IMR-90 (cell line): ENCODE data around the gene PRKCA. TPM values are rescaled to one million over a fixed set of nuclear protein-coding genes. Genes with fewer than 3 reads are reported as not detected.

Source experiments
- ATAC-seq: fragments of 200-7000 bp; cut with Tn5 transposase; 2 replicates; pipeline ENCODE4 v1.9.1; 2020; ENCODE audit warnings: low read depth, mild to moderate bottlenecking, moderate library complexity
- BruUV-seq: library from RNA; stranded (reverse); fragments of 400-500 nt; replicated peaks from 2 replicates; lab custom pipeline; 2021; lab: Mats Ljungman, UMichigan
- CTCF ChIA-PET: fragments of 300-600 bp; formaldehyde crosslinking; extraction: SDS; loops from one replicate; lab custom pipeline; 2021; ENCODE audit warnings: antibody characterized with exemption; lab: Yijun Ruan, JAX
- POLR2A ChIA-PET: fragments of 300-600 bp; sonication (Branson Sonifier 250); formaldehyde crosslinking; loops from one replicate; lab custom pipeline; 2022; ENCODE audit warnings: antibody characterized with exemption; ENCODE audit not compliant: unreplicated experiment; lab: Charles Lee
- DNase-seq: peaks from one replicate; pipeline ENCODE4 v3.0.0; 2013
- H2AFZ ChIP-seq: replicated peaks from 2 replicates; pipeline ENCODE3; 2013; ENCODE audit warnings: low read length, mild to moderate bottlenecking; ENCODE audit not compliant: poor library complexity
- H2AK5ac ChIP-seq: 2 replicates; pipeline ENCODE4 v1.6.1; 2013; ENCODE audit warnings: low read depth, low read length, inconsistent platforms
- H2AK9ac ChIP-seq: replicated peaks from 2 replicates; pipeline ENCODE3; 2013; ENCODE audit warnings: mild to moderate bottlenecking, low read depth, low read length, moderate library complexity; ENCODE audit not compliant: poor library complexity
- H2BK120ac ChIP-seq: 2 replicates; pipeline ENCODE4 v1.6.1; 2013; ENCODE audit warnings: low read depth, low read length, inconsistent platforms
- H2BK15ac ChIP-seq: 3 replicates; pipeline ENCODE4 v1.6.1; 2013; ENCODE audit warnings: low read depth, low read length, inconsistent platforms
- H2BK20ac ChIP-seq: 2 replicates; pipeline ENCODE4 v1.6.1; 2013; ENCODE audit warnings: low read depth, mild to moderate bottlenecking, inconsistent platforms, low read length, moderate library complexity
- H2BK5ac ChIP-seq: 2 replicates; pipeline ENCODE4 v1.6.1; 2013; ENCODE audit warnings: mild to moderate bottlenecking, low read depth, low read length, inconsistent platforms; ENCODE audit not compliant: poor library complexity, severe bottlenecking
- H3K14ac ChIP-seq: replicated peaks from 2 replicates; pipeline ENCODE4 v1.6.1; 2013; ENCODE audit warnings: low read depth, low read length, inconsistent platforms
- H3K18ac ChIP-seq: 2 replicates; pipeline ENCODE4 v1.6.1; 2013; ENCODE audit warnings: low read depth, low read length, control low read depth
- H3K23ac ChIP-seq: 2 replicates; pipeline ENCODE4 v1.6.1; 2013; ENCODE audit warnings: low read depth, low read length, inconsistent platforms
- H3K27ac ChIP-seq: 2 replicates; pipeline ENCODE4 v1.5.1; 2013; ENCODE audit warnings: mild to moderate bottlenecking, control low read depth, low read length; ENCODE audit not compliant: insufficient read depth
- H3K27me3 ChIP-seq: 2 replicates; pipeline ENCODE4 v1.6.1; 2013; ENCODE audit warnings: low read length; ENCODE audit not compliant: control insufficient read depth, insufficient read depth
- H3K36me3 ChIP-seq: 2 replicates; pipeline ENCODE4 v1.6.1; 2013; ENCODE audit warnings: low read length, mixed read lengths; ENCODE audit not compliant: control insufficient read depth, insufficient read depth
- H3K4ac ChIP-seq: 2 replicates; pipeline ENCODE4 v1.6.1; 2013; ENCODE audit warnings: low read depth, low read length, inconsistent platforms
- H3K4me1 ChIP-seq: 2 replicates; pipeline ENCODE4 v1.6.1; 2013; ENCODE audit warnings: low read length, mixed read lengths; ENCODE audit not compliant: control insufficient read depth, insufficient read depth
- H3K4me2 ChIP-seq: 2 replicates; pipeline ENCODE4 v1.6.1; 2013; ENCODE audit warnings: low read depth, mild to moderate bottlenecking, control low read depth, low read length, moderate library complexity
- H3K4me3 ChIP-seq: 2 replicates; pipeline ENCODE4 v1.5.1; 2013; ENCODE audit warnings: low read depth, mild to moderate bottlenecking, control low read depth, low read length, moderate library complexity; ENCODE audit not compliant: insufficient read depth
- H3K56ac ChIP-seq: 2 replicates; pipeline ENCODE4 v1.6.1; 2013; ENCODE audit warnings: low read length, inconsistent platforms; ENCODE audit not compliant: insufficient read depth; ENCODE audit errors: extremely low read depth
- H3K79me1 ChIP-seq, 2 experiments: 2 replicates each; pipeline ENCODE4 v1.6.1; 2013; ENCODE audit warnings: low read length in 2 of 2, inconsistent platforms in 1 of 2, low read depth in 1 of 2
- H3K9ac ChIP-seq: 2 replicates; pipeline ENCODE4 v1.6.1; 2013; ENCODE audit warnings: low read depth, low read length, control low read depth
- H3K9me1 ChIP-seq: 2 replicates; pipeline ENCODE4 v1.6.1; 2013; ENCODE audit warnings: low read length, inconsistent platforms; ENCODE audit not compliant: insufficient read depth
- H3K9me3 ChIP-seq: 2 replicates; pipeline ENCODE4 v1.6.1; 2013; ENCODE audit warnings: low read length; ENCODE audit not compliant: control insufficient read depth, insufficient read depth
- H4K20me1 ChIP-seq: 2 replicates; pipeline ENCODE4 v1.6.1; 2013; ENCODE audit warnings: low read length, inconsistent platforms; ENCODE audit not compliant: insufficient read depth
- H4K5ac ChIP-seq: 2 replicates; pipeline ENCODE4 v1.6.1; 2013; ENCODE audit warnings: mild to moderate bottlenecking, low read depth, low read length, control low read depth
- H4K8ac ChIP-seq, 2 experiments: 2 replicates each; pipeline ENCODE4 v1.6.1; 2013; ENCODE audit warnings: low read depth in 2 of 2, low read length in 2 of 2, control low read depth in 1 of 2, inconsistent platforms in 1 of 2
- H4K91ac ChIP-seq: 2 replicates; pipeline ENCODE4 v1.6.1; 2013; ENCODE audit warnings: low read depth, low read length, inconsistent platforms; ENCODE audit not compliant: insufficient read depth
- BHLHE40 ChIP-seq: fragments of 150-350 bp; IDR thresholded peaks from 2 replicates; pipeline ENCODE4 v1.6.1; 2016; ENCODE audit warnings: mild to moderate bottlenecking, low read depth, low read length
- CEBPB ChIP-seq: IDR thresholded peaks from 2 replicates; pipeline ENCODE4 v1.6.1; 2012; ENCODE audit warnings: low read depth, low read length, improper control_type of control experiment
- CHD1 ChIP-seq: IDR thresholded peaks from 2 replicates; pipeline ENCODE4 v1.6.1; 2012; ENCODE audit warnings: low read depth, low read length, improper control_type of control experiment
- CTCF ChIP-seq: conservative IDR thresholded peaks from 2 replicates; pipeline ENCODE4 v1.5.1; 2012; ENCODE audit warnings: mild to moderate bottlenecking, low read depth, low read length, improper control_type of control experiment
- ELK1 ChIP-seq: fragments of 150-350 bp; IDR thresholded peaks from 2 replicates; pipeline ENCODE4 v1.6.1; 2016; ENCODE audit warnings: low read depth, mild to moderate bottlenecking, low read length, moderate library complexity, borderline replicate concordance
- FOS ChIP-seq: fragments of 150-350 bp; IDR thresholded peaks from 2 replicates; pipeline ENCODE4 v1.6.1; 2016; ENCODE audit warnings: low read depth, low read length
- MAFK ChIP-seq: IDR thresholded peaks from 2 replicates; pipeline ENCODE4 v1.6.1; 2012; ENCODE audit warnings: low read depth, low read length, improper control_type of control experiment
- MAZ ChIP-seq: IDR thresholded peaks from 2 replicates; pipeline ENCODE4 v1.6.1; 2012; ENCODE audit warnings: low read depth, mild to moderate bottlenecking, low read length, improper control_type of control experiment, moderate library complexity, borderline replicate concordance
- MXI1 ChIP-seq: IDR thresholded peaks from 2 replicates; pipeline ENCODE4 v1.6.1; 2012; ENCODE audit warnings: low read depth, mild to moderate bottlenecking, low read length, moderate library complexity, borderline replicate concordance
- NFE2L2 ChIP-seq: fragments of 150-350 bp; IDR thresholded peaks from 2 replicates; pipeline ENCODE4 v1.6.1; 2016; ENCODE audit warnings: low read depth, mild to moderate bottlenecking, low read length
- POLR2A ChIP-seq: IDR thresholded peaks from 2 replicates; pipeline ENCODE4 v1.6.1; 2012; ENCODE audit warnings: mild to moderate bottlenecking, low read depth, low read length
- RAD21 ChIP-seq: IDR thresholded peaks from 2 replicates; pipeline ENCODE4 v1.6.1; 2012; ENCODE audit warnings: low read length, improper control_type of control experiment
- RCOR1 ChIP-seq: IDR thresholded peaks from 2 replicates; pipeline ENCODE4 v1.6.1; 2012; ENCODE audit warnings: mild to moderate bottlenecking, low read length, improper control_type of control experiment; ENCODE audit not compliant: insufficient replicate concordance
- RFX5 ChIP-seq: IDR thresholded peaks from 2 replicates; pipeline ENCODE4 v1.8.0; 2012; ENCODE audit warnings: low read depth, mild to moderate bottlenecking, low read length, moderate library complexity
- SMC3 ChIP-seq: fragments of 150-350 bp; IDR thresholded peaks from 2 replicates; pipeline ENCODE4 v1.6.1; 2016; ENCODE audit warnings: low read depth, mild to moderate bottlenecking, antibody characterized with exemption, low read length, moderate library complexity
- USF2 ChIP-seq: fragments of 150-350 bp; IDR thresholded peaks from 2 replicates; pipeline ENCODE4 v1.6.1; 2017; ENCODE audit warnings: mild to moderate bottlenecking, antibody characterized with exemption, low read length, low read depth
- WGBS, 2 experiments: methylation state at CpG; one replicate each; pipeline versions ENCODE4 v1.1.5 to v1.1.7; 2013; ENCODE audit warnings: missing lambda C conversion rate in 2 of 2; ENCODE audit not compliant: insufficient read length in 1 of 2; ENCODE audit errors: extremely low coverage in 2 of 2; 5-methylcytosine and 5-hydroxymethylcytosine counted together
- dilution Hi-C: fragments of 300-500 bp; cut with HindIII; formaldehyde crosslinking; loops from one replicate; pipeline ENCODE4 v1.14.3; 2018; ENCODE audit warnings: low sequenced_read_pairs; ENCODE audit not compliant: unreplicated experiment
- in situ Hi-C: fragments of 300-500 bp; cut with MboI; formaldehyde crosslinking; loops from 3 replicates; pipeline ENCODE4 v1.14.3; 2019; ENCODE audit warnings: low sequenced_read_pairs, inconsistent platforms, mixed read lengths
- intact Hi-C: fragments of 100-400 bp; cut with micrococcal nuclease; formaldehyde crosslinking; loops from 2 replicates; pipeline ENCODE4 v1.10.0; 2022
- polyA plus RNA-seq, 3 experiments: library from polyadenylated mRNA; depleted of rRNA; stranded (reverse); fragments of >200 nt; gene quantifications; 2 replicates each; pipeline ENCODE4 v1.2.3, GENCODE V29; 2012; ENCODE audit warnings: low replicate concordance in 1 of 3
- total RNA-seq: library from RNA; depleted of rRNA; stranded (reverse); fragments of >200 nt; gene quantifications from 2 replicates; pipeline ENCODE4 v1.2.3, GENCODE V29; 2012

PRKCA gene
- total and polyA plus RNA-seq, 2 of the 4 experiments (the other 2 are of a cell fraction), result 31.0 to 46.0 TPM

DNA sequence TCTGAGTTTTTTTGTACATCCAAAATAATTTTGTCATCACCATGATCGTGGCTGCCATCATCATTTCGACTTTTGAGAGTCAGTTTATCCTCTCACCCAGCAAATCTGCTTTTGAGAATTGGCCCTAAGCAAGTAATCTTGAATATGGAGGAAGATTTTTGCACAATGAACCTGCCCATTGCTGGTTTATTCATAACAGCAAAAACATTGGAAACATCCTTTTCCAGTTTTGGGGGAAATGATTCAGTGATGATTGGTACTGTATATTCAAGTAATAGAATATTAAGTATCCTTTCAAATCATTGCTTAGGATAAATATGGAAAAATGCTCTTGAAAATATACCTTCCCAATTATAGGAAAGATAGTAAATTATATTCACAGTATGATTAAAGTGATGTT, 53.1 kb downstream of the PRKCA start:
- H4K20me1 ChIP-seq, result peaks cover 37% of the 10 kb centered on the region
- no peak overlapping the region for H4K5ac ChIP-seq
- WGBS, 2 experiments, result no CpG with 5 or more reads among the region's 2 CpGs
- no peak overlapping the region for H3K4me2 ChIP-seq
- peak overlapping the region in 1 of 2 experiments; percentile 62; a peak in 1 of 4 replicates for H4K8ac ChIP-seq
- H2AK5ac ChIP-seq, result peak overlapping the region; percentile 89; the same call in 1 of the 2 replicates
- peaks cover 23% of the 10 kb centered on the region for H3K4me1 ChIP-seq
- ATAC-seq (no peak), DNase-seq (peak; percentile 40)
- in situ Hi-C loops, result no loop called here
- dilution Hi-C loops, result no loop called here
- no peaks in the 10 kb centered on the region for H3K27me3 ChIP-seq
- POLR2A ChIA-PET, result no interaction called here
- peak overlapping the region; percentile 86; the same call in 1 of the 2 replicates for H2BK20ac ChIP-seq
- no peak for TF ChIP-seq MXI1
- no peak for TF ChIP-seq FOS
- TF ChIP-seq CEBPB, result no peak
- no peak for TF ChIP-seq MAFK
- no peak for TF ChIP-seq SMC3
- no peak for TF ChIP-seq CTCF
- TF ChIP-seq USF2, result no peak
- no peak for TF ChIP-seq MAZ
- TF ChIP-seq RAD21, result no peak
- no peak for TF ChIP-seq CHD1
- TF ChIP-seq NFE2L2, result no peak
- no peak for TF ChIP-seq RFX5
- TF ChIP-seq POLR2A, result no peak
- TF ChIP-seq RCOR1, result no peak
- TF ChIP-seq ELK1, result no peak
- TF ChIP-seq BHLHE40, result no peak
- H2AFZ ChIP-seq, result no peak overlapping the region
- H2AK9ac ChIP-seq, result no peak overlapping the region
- H2BK15ac ChIP-seq, result no peak overlapping the region; the same call in 2 of the 3 replicates
- 0 out of 2 replicates have a peak overlapping the region, but pooled peaks have one; percentile 28 for H3K56ac ChIP-seq
- H3K4me3 ChIP-seq, result no peak overlapping the region
- H3K18ac ChIP-seq, result peak overlapping the region; percentile 40; the same call in 1 of the 2 replicates
- H3K14ac ChIP-seq, result peak overlapping the region; percentile 72; the same call in 1 of the 2 replicates
- no peak overlapping the region for H3K9ac ChIP-seq
- H3K23ac ChIP-seq, result peak overlapping the region; percentile 88; the same call in 1 of the 2 replicates
- no peaks in the 10 kb centered on the region for H3K9me3 ChIP-seq
- CTCF ChIA-PET, result no interaction called here
- H3K36me3 ChIP-seq, result no peaks in the 10 kb centered on the region
- H4K91ac ChIP-seq, result 0 out of 2 replicates have a peak overlapping the region, but pooled peaks have one; percentile 28
- peaks cover 35% of the 10 kb centered on the region for H3K9me1 ChIP-seq
- H2BK5ac ChIP-seq, result peak overlapping the region; percentile 81
- peak overlapping the region; percentile 28; the same call in 1 of the 2 replicates for H3K4ac ChIP-seq
- BruUV-seq, result no TSS peak
- intact Hi-C loops, result loop anchor here (2.0 kb wide), 1 partner anchor 27 kb away; no protein-coding TSS in a partner anchor
- peaks cover 34 to 86% of the 10 kb centered on the region in 2 experiments for H3K79me1 ChIP-seq
- H2BK120ac ChIP-seq, result peak overlapping the region; percentile 63
- peak overlapping the region; percentile 79; the same call in 1 of the 2 replicates for H3K27ac ChIP-seq
